ENCODE data around the gene SOX10. TPM values are rescaled to one million over a fixed set of nuclear protein-coding genes. Genes with fewer than 3 reads are reported as not detected.

SOX10 gene
- total RNA-seq, 1 experiment from 2014 or later = not detected

DNA sequence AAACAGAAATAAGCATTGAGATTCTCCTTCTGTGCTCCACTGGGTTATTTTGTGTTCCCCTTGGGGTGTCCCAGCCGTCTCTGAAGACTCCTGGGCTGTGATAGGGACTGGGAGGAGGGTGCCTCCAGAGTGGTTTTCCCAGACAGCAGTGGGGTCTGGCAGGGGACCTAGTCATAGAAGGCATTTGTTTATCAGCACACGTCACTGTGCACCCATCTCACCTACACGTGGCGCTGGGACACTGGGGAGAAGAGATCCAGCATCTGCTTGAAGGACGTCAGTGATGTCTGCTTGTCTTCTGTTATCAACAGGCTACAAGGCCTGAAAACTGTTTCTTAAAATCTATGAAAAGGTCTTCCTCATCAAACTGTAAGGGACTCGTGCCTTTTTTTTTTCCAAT is 38.7 kb upstream of the SOX10 start:
- no TSS peak for BruUV-seq (replicated peaks)
- H3K27ac ChIP-seq (ENCODE audit: low read depth, low read length) = no peak overlapping the region
- POLR2A ChIA-PET = no interaction called here
- no peaks in the 10 kb centered on the region for H4K20me1 ChIP-seq (ENCODE audit: insufficient read depth)
- no peaks in the 10 kb centered on the region for H3K36me3 ChIP-seq (ENCODE audit: control insufficient read depth in 1 of 2, insufficient read depth in 2 of 2, low read length in 2 of 2)
- H3K4me1 ChIP-seq (ENCODE audit: control insufficient read depth in 1 of 2, insufficient read depth in 2 of 2, low read length in 2 of 2) = no peaks in the 10 kb centered on the region
- no peaks in the 10 kb centered on the region for H3K27me3 ChIP-seq (ENCODE audit: insufficient read depth, low read length)
- H3K9me3 ChIP-seq (ENCODE audit: control insufficient read depth in 1 of 2, insufficient read depth in 1 of 2, low read depth in 1 of 2, low read length in 2 of 2) = no peaks in the 10 kb centered on the region
- TF ChIP-seq SIN3A (IDR thresholded peaks at IDR 0.05; ENCODE audit: low read depth) = no peak
- no peak for TF ChIP-seq POLR2A (IDR thresholded peaks at IDR 0.05; ENCODE audit: borderline replicate concordance, extremely low read depth, insufficient read depth, insufficient read length)
- TF ChIP-seq ZNF274 (IDR thresholded peaks at IDR 0.05; ENCODE audit: low read depth, low read length) = no peak
- TF ChIP-seq ZFX (IDR thresholded peaks at IDR 0.05) = no peak
- no peak for TF ChIP-seq EZH2 (IDR thresholded peaks at IDR 0.05)
- no peak for TF ChIP-seq YY1 (IDR thresholded peaks at IDR 0.05; ENCODE audit: extremely low read depth, insufficient replicate concordance, low read depth, low read length)
- TF ChIP-seq, protein P1, sequence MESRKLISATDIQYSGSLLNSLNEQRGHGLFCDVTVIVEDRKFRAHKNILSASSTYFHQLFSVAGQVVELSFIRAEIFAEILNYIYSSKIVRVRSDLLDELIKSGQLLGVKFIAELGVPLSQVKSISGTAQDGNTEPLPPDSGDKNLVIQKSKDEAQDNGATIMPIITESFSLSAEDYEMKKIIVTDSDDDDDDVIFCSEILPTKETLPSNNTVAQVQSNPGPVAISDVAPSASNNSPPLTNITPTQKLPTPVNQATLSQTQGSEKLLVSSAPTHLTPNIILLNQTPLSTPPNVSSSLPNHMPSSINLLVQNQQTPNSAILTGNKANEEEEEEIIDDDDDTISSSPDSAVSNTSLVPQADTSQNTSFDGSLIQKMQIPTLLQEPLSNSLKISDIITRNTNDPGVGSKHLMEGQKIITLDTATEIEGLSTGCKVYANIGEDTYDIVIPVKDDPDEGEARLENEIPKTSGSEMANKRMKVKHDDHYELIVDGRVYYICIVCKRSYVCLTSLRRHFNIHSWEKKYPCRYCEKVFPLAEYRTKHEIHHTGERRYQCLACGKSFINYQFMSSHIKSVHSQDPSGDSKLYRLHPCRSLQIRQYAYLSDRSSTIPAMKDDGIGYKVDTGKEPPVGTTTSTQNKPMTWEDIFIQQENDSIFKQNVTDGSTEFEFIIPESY (IDR thresholded peaks at IDR 0.05; ENCODE audit: extremely low read depth, insufficient replicate concordance, low read length) = no peak
- TF ChIP-seq CBX3 (IDR thresholded peaks at IDR 0.05; ENCODE audit: low read depth) = no peak
- TF ChIP-seq, protein P2, sequence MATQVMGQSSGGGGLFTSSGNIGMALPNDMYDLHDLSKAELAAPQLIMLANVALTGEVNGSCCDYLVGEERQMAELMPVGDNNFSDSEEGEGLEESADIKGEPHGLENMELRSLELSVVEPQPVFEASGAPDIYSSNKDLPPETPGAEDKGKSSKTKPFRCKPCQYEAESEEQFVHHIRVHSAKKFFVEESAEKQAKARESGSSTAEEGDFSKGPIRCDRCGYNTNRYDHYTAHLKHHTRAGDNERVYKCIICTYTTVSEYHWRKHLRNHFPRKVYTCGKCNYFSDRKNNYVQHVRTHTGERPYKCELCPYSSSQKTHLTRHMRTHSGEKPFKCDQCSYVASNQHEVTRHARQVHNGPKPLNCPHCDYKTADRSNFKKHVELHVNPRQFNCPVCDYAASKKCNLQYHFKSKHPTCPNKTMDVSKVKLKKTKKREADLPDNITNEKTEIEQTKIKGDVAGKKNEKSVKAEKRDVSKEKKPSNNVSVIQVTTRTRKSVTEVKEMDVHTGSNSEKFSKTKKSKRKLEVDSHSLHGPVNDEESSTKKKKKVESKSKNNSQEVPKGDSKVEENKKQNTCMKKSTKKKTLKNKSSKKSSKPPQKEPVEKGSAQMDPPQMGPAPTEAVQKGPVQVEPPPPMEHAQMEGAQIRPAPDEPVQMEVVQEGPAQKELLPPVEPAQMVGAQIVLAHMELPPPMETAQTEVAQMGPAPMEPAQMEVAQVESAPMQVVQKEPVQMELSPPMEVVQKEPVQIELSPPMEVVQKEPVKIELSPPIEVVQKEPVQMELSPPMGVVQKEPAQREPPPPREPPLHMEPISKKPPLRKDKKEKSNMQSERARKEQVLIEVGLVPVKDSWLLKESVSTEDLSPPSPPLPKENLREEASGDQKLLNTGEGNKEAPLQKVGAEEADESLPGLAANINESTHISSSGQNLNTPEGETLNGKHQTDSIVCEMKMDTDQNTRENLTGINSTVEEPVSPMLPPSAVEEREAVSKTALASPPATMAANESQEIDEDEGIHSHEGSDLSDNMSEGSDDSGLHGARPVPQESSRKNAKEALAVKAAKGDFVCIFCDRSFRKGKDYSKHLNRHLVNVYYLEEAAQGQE (IDR thresholded peaks at IDR 0.05; ENCODE audit: low read depth) = no peak
- TF ChIP-seq ELF1 (IDR thresholded peaks at IDR 0.05; ENCODE audit: borderline replicate concordance, low read depth) = no peak
- TF ChIP-seq CEBPB (IDR thresholded peaks at IDR 0.05; ENCODE audit: low read depth) = no peak
- TF ChIP-seq EZH2phosphoT487 (IDR thresholded peaks at IDR 0.05; ENCODE audit: borderline replicate concordance) = no peak
- no peak for TF ChIP-seq RAD21 (IDR thresholded peaks at IDR 0.05; ENCODE audit: low read depth)
- no peak for TF ChIP-seq POLR2AphosphoS5 (IDR thresholded peaks at IDR 0.05; ENCODE audit: low read depth, low read length)
- TF ChIP-seq FOSL1 (IDR thresholded peaks at IDR 0.05; ENCODE audit: low read depth) = no peak
- no peak for TF ChIP-seq ATF3 (IDR thresholded peaks at IDR 0.05)
- TF ChIP-seq MAX (IDR thresholded peaks at IDR 0.05) = no peak
- TF ChIP-seq SP1 (IDR thresholded peaks at IDR 0.05; ENCODE audit: low read depth) = no peak
- H3K9me2 ChIP-seq (ENCODE audit: insufficient read depth) = no peaks in the 10 kb centered on the region
- CTCF ChIA-PET = no interaction called here
- RAD21 ChIA-PET (ENCODE audit: low non-redundant PET in 1 of 2, low total read pairs in 2 of 2, uncharacterized antibody in 2 of 2, unreplicated experiment in 2 of 2) = no interaction called here
- DNase-seq (ENCODE audit: low read depth, low spot score) (no peak), ATAC-seq (no peak)
- no peak overlapping the region for H2AFZ ChIP-seq (ENCODE audit: low read depth, low read length, poor library complexity, severe bottlenecking)
- H3K79me2 ChIP-seq (ENCODE audit: insufficient read depth, low read length) = no peaks in the 10 kb centered on the region
- H3K4me2 ChIP-seq (ENCODE audit: low read length) = no peak overlapping the region
- intact Hi-C loops (cut with micrococcal nuclease) = no loop called here
- no peak overlapping the region for H3K4me3 ChIP-seq (replicated peaks in 1 of 2; ENCODE audit: low read depth in 1 of 2, low read length in 2 of 2)
- no peak overlapping the region for H3K9ac ChIP-seq (ENCODE audit: low read length)
